Kidney tubule cell (primary cell): ENCODE results near the gene NUCB1.
"Not testable (repeated sequence)": the region's sequence is repeated elsewhere in the genome, so short reads cannot be mapped to it uniquely, and the experiment has no call there.

Experiments
- DNase-seq: peaks from one replicate; pipeline ENCODE4 v3.0.0-alpha.2; 2018; ENCODE audit warnings: low spot score

The NUCB1 gene

GRCh38 chr19:48899781-48900476, at the start of gene NUCB1:
TSS of gene NUCB1 (plus strand) at chr19:48900312. CDS start at chr19:48900797, 485 bp downstream.
- peak; percentile 98 for DNase-seq

- DNase-seq: no peak
Observed at GRCh38 chr19:48852292-48852691, 47.8 kb upstream of the NUCB1 start.

GRCh38 chr19:48853483-48853882, 46.6 kb upstream of the NUCB1 start:
- no peak for DNase-seq

- no peak for DNase-seq
Observed at GRCh38 chr19:48854103-48854502, 46.0 kb upstream of the NUCB1 start.

- no peak for DNase-seq
Observed at GRCh38 chr19:48856921-48857320, 43.2 kb upstream of the NUCB1 start.

GRCh38 chr19:48858984-48859710, 41.0 kb upstream of the NUCB1 start:
- DNase-seq: no peak

- no peak for DNase-seq
Observed at GRCh38 chr19:48859711-48860572, 40.2 kb upstream of the NUCB1 start.

- DNase-seq: no peak
Observed at GRCh38 chr19:48861313-48861712, 38.8 kb upstream of the NUCB1 start.

GRCh38 chr19:48862827-48863226, 37.3 kb upstream of the NUCB1 start:
- DNase-seq: no peak

- DNase-seq: no peak
Observed at GRCh38 chr19:48866692-48867091, 33.4 kb upstream of the NUCB1 start.

- DNase-seq: no peak
Observed at GRCh38 chr19:48867123-48867745, 32.9 kb upstream of the NUCB1 start.

- no peak for DNase-seq
Observed at GRCh38 chr19:48867746-48868113, 32.4 kb upstream of the NUCB1 start.

- DNase-seq: peak; percentile 56
Observed at GRCh38 chr19:48868114-48868886, 31.8 kb upstream of the NUCB1 start, which contains the start of gene PLEKHA4. TSS of gene PLEKHA4 (minus strand) at chr19:48868617. CDS start at chr19:48867620, 997 bp downstream.

GRCh38 chr19:48870048-48870447, 30.1 kb upstream of the NUCB1 start:
- peak; percentile 50 for DNase-seq

- DNase-seq: not testable (repeated sequence)
Observed at GRCh38 chr19:48871471-48872181, 28.5 kb upstream of the NUCB1 start.

GRCh38 chr19:48872182-48872883, 27.8 kb upstream of the NUCB1 start, which contains the start of gene PPP1R15A:
TSS of gene PPP1R15A (plus strand) at chr19:48872421. CDS start at chr19:48873234, 813 bp downstream.
- peak; percentile 99 for DNase-seq

- peak; percentile 94 for DNase-seq
Observed at GRCh38 chr19:48872884-48873475, 27.1 kb upstream of the NUCB1 start.

GRCh38 chr19:48873476-48874302, 26.4 kb upstream of the NUCB1 start:
- peak; percentile 41 for DNase-seq
